Fibroblast of skin of left biceps (primary cell): ENCODE measurements around the gene ARHGAP1.

ENCODE experiments used
- DNase-seq, 2 experiments: peaks; one replicate each; pipeline ENCODE4 v3.0.0-alpha.2; 2013; ENCODE audit warnings: low read depth in 2 of 2

Gene ARHGAP1

DNA sequence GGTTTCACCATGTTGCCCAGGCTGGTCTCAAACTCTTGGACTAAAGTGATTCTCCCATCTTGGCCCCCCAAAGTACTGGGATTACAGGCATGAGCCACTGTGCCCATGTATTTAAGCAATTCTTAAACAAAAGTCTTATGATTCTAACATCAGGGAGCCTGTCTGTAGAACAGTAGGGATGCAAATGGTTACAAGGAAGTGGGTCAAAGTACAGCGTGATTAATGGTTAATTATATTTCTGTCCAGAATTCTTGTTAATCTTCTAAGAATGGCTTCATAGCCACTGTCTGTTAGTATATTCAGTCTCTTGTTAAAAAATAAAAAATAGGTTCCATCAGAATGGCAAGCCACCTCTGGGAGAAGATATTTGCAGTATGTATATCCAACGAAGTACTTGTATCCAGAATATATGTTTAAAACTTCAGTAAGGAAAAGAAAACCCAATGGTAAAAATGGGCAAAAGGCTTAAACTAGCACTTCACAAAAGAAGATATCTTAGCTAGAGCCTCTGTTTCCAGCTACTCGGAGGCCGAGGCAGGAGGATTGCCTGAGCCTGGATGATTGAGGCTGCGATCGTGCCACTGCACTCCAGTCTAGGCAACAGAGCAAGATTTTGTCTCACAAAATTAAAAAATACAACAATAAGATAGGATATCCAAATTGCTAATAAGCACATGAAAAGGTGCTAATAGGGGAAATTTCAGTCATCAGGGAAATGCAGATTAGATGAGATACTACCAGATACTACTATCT is 60.2 kb downstream of the ARHGAP1 start:
- no peak for DNase-seq

DNA sequence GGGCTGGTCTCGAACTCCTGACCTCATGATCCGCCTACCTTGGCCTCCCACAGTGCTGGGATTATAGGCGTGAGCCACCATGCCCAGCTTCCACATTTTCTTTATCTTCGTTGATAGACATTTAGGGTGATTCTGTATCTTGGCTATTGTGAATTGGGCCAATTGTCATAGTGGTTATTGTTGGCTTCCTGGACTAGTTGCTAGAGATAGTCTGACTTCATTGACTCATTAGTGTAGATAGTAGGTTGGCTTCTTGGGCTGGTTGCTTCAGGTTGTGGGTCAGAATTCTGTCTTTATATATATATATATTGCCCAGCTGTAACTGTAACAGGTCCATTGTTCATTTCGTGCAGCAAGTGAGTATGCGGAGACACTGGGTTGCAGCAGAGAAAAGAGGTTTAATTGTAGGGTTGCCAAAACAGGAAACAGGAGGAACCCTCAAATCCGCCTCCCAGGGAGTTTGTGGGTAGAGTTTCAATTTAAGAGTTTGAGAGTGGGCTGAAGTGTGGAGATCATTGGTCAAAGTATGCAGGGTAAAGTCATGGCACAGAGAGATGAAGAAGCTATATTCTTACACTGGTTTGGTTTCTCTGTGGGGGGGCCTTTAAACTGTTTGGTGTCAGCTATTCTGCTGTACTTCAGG is 61.1 kb downstream of the ARHGAP1 start:
- no peak for DNase-seq

DNA sequence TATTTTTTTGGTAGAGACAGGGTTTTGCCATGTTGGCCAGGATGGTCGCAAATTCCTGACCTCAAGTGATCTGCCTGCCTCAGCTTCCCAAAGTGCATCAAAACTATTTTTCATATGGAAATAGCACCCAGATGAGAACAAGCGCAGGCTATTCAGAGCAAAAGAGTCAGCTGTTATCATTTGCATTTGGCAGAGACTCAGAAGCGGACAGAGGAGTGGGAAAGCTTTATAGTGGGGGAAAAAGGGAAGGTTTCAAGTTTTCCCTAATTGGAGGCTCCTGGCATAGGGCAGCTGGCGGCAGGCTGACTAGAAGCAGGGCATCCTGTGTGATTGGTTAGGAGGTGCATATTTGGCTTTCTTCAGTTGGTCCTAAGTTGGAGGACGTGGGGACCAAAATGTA is 62.9 kb downstream of the ARHGAP1 start:
- DNase-seq = no peak

DNA sequence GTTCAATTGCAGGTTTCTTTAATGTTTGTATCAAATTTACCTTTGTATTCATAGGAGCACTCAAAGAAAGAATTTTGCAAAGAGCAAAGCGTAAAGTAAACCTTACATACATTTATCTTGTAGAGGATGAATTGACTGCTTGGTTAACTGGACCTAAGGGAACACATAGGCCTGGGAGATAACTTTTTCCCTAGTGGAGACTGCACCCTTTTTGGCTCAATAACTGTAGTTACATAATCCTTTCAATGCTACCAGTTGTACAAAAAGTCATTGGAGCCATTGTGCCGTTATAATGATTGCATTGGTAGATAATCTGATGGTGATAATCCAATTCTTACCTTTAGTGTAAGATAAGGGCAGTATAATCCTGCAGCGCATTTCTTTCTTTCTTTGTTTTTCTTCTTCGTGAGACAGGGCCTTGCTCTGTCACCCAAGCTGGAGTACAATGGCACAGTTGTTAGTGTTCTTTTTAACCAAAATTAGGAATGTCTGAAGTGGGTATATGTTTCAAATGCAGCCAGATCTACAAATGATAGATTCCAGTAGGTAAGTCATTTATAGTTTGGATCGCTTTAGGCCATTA is 64.8 kb downstream of the ARHGAP1 start:
- DNase-seq = no peak

DNA sequence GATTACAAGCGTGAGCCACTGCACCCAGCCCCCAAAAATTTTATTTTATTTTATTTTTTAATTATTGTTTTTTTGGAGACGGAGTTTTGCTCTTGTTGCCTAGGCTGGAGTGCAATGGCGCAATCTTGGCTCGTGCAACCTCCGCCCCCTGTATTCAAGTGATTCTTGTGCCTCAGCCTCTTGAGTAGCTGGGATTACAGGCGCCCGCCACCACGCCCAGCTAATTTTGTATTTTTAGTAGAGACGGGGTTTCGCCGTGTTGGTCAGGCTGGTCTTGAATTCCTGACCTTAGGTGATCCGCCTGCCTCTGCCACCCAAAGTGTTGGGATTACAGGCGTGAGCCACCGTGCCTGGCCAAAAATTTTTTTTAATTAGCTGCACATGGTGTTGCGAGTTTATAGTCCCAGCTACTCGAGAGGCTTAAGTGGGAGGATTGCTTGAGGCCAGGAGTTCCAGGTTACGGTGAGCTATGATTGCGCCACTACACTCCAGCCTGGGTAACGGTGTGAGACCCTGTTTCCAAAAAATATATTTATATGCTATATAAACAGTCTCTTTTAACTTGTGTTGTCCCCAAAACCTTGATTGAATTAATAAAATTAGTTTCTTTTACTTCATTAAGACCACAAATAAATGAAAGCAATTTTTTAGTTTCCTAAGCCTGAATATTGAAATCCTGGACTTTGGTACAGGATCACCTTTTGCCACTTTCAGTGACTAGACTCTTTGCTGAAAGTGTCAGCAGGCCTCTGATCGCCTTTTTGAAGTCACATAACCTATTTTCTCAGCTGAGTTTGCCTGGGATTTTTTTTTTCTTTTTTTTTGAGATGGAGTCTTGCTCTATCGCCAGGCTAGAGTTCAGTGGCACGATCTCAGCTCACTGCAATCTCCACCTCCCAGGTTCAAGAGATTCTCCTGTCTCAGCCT is 66.9 kb downstream of the ARHGAP1 start:
- DNase-seq = no peak

DNA sequence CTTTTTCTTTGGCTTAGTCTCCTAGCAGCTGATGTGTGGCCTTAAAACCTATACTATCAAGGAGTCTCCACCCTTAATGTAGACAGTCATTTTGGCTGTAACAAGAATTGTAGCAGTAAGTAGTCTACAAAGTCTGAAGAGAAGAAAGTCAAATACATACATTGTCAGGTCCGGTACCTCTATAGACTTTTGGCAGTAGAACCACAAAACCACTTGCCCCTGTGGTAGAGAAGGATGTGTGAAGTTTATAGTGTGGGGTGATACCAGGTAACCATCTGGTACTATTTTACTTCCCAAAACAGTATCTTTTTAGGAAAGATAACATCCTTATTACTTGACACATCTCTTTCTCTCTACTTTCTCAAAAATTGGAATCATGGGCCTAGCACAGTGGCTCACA is 67.9 kb downstream of the ARHGAP1 start:
- DNase-seq = no peak

DNA sequence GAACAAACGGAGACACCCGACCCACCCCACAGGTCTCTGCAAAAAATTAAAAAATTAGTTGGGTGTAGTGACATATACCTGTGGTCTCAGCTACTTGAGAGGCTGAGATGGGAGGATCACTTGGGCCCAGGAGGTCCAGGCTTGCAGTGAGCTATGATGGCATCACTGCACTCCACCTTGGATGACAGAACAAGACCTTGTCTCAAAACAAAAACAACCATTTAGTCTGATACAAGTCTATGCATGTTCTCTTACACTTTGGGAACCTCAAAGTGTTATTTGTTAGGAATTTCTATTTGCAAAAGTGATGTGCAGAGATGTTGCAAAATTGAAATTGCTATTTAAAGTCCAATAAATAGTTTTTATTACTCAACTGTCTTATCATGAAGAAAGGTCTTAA is 68.7 kb downstream of the ARHGAP1 start:
- DNase-seq = no peak

DNA sequence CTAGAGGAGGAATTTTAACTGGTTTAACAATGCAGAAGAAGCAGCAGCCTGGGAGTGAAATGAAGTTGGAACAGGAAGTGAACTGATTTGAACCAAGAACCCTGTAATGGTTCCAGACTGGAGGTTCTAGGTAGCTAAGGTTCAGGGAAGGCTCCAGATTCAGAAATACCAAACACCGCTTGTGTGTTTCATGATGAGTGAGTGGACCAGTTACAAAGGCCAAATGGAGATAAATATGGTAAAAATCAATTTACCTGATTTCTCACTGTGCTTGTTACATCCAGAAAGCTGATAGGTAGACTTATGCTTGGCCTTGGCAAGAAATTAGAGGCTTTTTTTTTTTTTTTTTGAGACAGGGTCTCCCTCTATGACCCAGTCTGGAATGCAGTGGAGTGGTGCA is 70.2 kb downstream of the ARHGAP1 start:
- DNase-seq = no peak

DNA sequence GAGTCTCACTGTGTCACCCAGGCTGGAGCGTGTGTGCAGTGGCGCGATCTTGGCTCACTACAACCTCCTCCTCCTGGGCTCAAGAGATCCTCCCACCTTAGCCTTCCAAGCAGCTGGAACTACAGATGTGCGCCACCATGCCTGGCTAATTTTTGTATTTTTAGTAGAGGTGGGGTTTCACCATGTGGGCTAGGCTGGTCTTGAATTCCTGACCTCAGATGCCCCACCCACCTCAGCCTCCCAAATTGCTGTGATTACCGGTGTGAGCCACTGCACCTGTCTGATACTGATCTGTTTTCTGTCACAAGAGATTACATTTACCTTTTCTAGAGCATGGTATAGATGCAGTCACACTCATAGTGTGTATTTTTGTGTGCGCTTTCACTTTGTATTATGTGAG is 71.5 kb downstream of the ARHGAP1 start:
- DNase-seq = no peak
